Liver (tissue), 9 donors: Measurements from ENCODE around the gene CDK1. TPM values are rescaled to one million over a fixed set of nuclear protein-coding genes. Genes with fewer than 3 reads are reported as not detected.

Experiments
- DNase-seq: peaks from one replicate; pipeline ENCODE4 v3.0.0-alpha.2; 2017; ENCODE audit warnings: low spot score
- H3K27ac ChIP-seq, 2 donors: one replicate each; pipeline ENCODE4 v1.7.0; 2013; ENCODE audit warnings: inconsistent platforms in 2 of 2, low read length in 2 of 2, control low read depth in 1 of 2, low read depth in 1 of 2, mild to moderate bottlenecking in 1 of 2
- H3K27me3 ChIP-seq, 4 donors: one replicate each; pipeline versions ENCODE4 v1.6.1 to v1.7.0; 2013; ENCODE audit warnings: low read length in 3 of 4, inconsistent platforms in 1 of 4, mild to moderate bottlenecking in 1 of 4, moderate library complexity in 1 of 4; ENCODE audit not compliant: control insufficient read depth in 4 of 4, insufficient read depth in 4 of 4
- H3K36me3 ChIP-seq, 4 donors: one replicate each; pipeline versions ENCODE4 v1.6.1 to v1.7.0; 2013; ENCODE audit warnings: low read length in 3 of 4, mild to moderate bottlenecking in 3 of 4, low read depth in 1 of 4, moderate library complexity in 1 of 4; ENCODE audit not compliant: control insufficient read depth in 4 of 4, insufficient read depth in 3 of 4
- H3K4me1 ChIP-seq, 4 donors: one replicate each; pipeline versions ENCODE4 v1.6.1 to v1.7.0; 2013; ENCODE audit warnings: low read length in 3 of 4, mild to moderate bottlenecking in 3 of 4, moderate library complexity in 1 of 4; ENCODE audit not compliant: control insufficient read depth in 4 of 4, insufficient read depth in 4 of 4
- H3K4me3 ChIP-seq, 3 donors: one replicate each; pipeline versions ENCODE4 v1.6.1 to v1.7.0; 2013; ENCODE audit warnings: low read length in 3 of 3, control low read depth in 1 of 3, low read depth in 1 of 3, mild to moderate bottlenecking in 1 of 3
- H3K9ac ChIP-seq, 2 donors: one replicate each; pipeline ENCODE4 v1.7.0; 2013; ENCODE audit warnings: low read length in 2 of 2, mild to moderate bottlenecking in 2 of 2, moderate library complexity in 2 of 2, control low read depth in 1 of 2, low read depth in 1 of 2
- H3K9me3 ChIP-seq, 4 donors: one replicate each; pipeline versions ENCODE4 v1.6.1 to v1.7.0; 2013; ENCODE audit warnings: low read length in 3 of 4; ENCODE audit not compliant: control insufficient read depth in 4 of 4
- ATF3 ChIP-seq: IDR thresholded peaks from 2 replicates; pipeline ENCODE4 v1.6.1; 2016; ENCODE audit warnings: antibody characterized with exemption
- EGR1 ChIP-seq, 2 donors: IDR thresholded peaks; 2 replicates each; pipeline ENCODE4 v1.6.1; 2016 to 2018; ENCODE audit warnings: antibody characterized with exemption in 2 of 2, low read depth in 2 of 2
- FOXA1 ChIP-seq: IDR thresholded peaks from 2 replicates; pipeline ENCODE4 v1.6.1; 2016; ENCODE audit warnings: antibody characterized with exemption
- FOXA2 ChIP-seq: IDR thresholded peaks from 2 replicates; pipeline ENCODE4 v1.6.1; 2016; ENCODE audit warnings: antibody characterized with exemption
- GABPA ChIP-seq, 2 donors: IDR thresholded peaks in 1 of 2; conservative IDR thresholded peaks in 1 of 2; 2 replicates each; pipeline ENCODE4 v1.6.1; 2016; ENCODE audit warnings: antibody characterized with exemption in 2 of 2, mild to moderate bottlenecking in 1 of 2, moderate library complexity in 1 of 2
- HNF4A ChIP-seq, 2 donors: conservative IDR thresholded peaks; 2 replicates each; pipeline ENCODE4 v1.6.1; 2016; ENCODE audit warnings: antibody characterized with exemption in 2 of 2, mild to moderate bottlenecking in 2 of 2
- HNF4G ChIP-seq: IDR thresholded peaks from 2 replicates; pipeline ENCODE4 v1.6.1; 2016; ENCODE audit warnings: antibody characterized with exemption
- JUND ChIP-seq, 2 donors: IDR thresholded peaks; 2 replicates each; pipeline ENCODE4 v1.6.1; 2016; ENCODE audit warnings: antibody characterized with exemption in 2 of 2
- MAX ChIP-seq: IDR thresholded peaks from 2 replicates; pipeline ENCODE4 v1.6.1; 2016; ENCODE audit warnings: antibody characterized with exemption
- NR2F2 ChIP-seq: IDR thresholded peaks from 2 replicates; pipeline ENCODE4 v1.6.1; 2016; ENCODE audit warnings: antibody characterized with exemption
- RAD21 ChIP-seq, 2 donors: IDR thresholded peaks; 2 replicates each; pipeline ENCODE4 v1.6.1; 2016; ENCODE audit warnings: antibody characterized with exemption in 2 of 2, mild to moderate bottlenecking in 2 of 2
- REST ChIP-seq: IDR thresholded peaks from 2 replicates; pipeline ENCODE4 v1.6.1; 2016; ENCODE audit warnings: antibody characterized with exemption, mild to moderate bottlenecking
- RXRA ChIP-seq, 2 donors: IDR thresholded peaks; 2 replicates each; pipeline ENCODE4 v1.6.1; 2017 to 2018; ENCODE audit warnings: antibody characterized with exemption in 2 of 2, mild to moderate bottlenecking in 1 of 2
- TAF1 ChIP-seq: conservative IDR thresholded peaks from 2 replicates; pipeline ENCODE4 v1.6.1; 2016; ENCODE audit warnings: antibody characterized with exemption, mild to moderate bottlenecking
- YY1 ChIP-seq: IDR thresholded peaks from 2 replicates; pipeline ENCODE4 v1.6.1; 2016; ENCODE audit warnings: antibody characterized with exemption, mild to moderate bottlenecking
- ZBTB33 ChIP-seq: IDR thresholded peaks from 2 replicates; pipeline ENCODE4 v1.6.1; 2016; ENCODE audit warnings: antibody characterized with exemption
- WGBS: extraction: QIAGEN DNeasy Blood & Tissue Kit; methylation state at CpG from one replicate; pipeline ENCODE4 v1.1.7; 2013; 5-methylcytosine and 5-hydroxymethylcytosine counted together
- polyA plus RNA-seq, 2 donors: library from polyadenylated mRNA; stranded (reverse) in 1 of 2; unstranded in 1 of 2; fragments of 200-250 nt in 1 of 2; fragments of >200 nt in 1 of 2; fragmentation: Nextera tagmentation in 1 of 2; extraction: Ambion mirVana in 1 of 2; gene quantifications; one replicate each; pipeline versions ENCODE4 v1.2.1 to v1.2.3, GENCODE V29; 2013 to 2015
- total RNA-seq, 2 donors: library from RNA; depleted of rRNA; stranded (reverse); fragments of >200 nt; gene quantifications; one replicate each; pipeline ENCODE4 v1.2.3, GENCODE V29; 2014
- donor health status: healthy.
- donor health status: healthy.
- donor health status: healthy.
- donor health status: healthy.
- donor health status: healthy.

CDK1 gene
- total and polyA plus RNA-seq, 4 donors = 0.08 to 73.5 (median 2.6) TPM

GRCh38 chr10:60729106-60729505 lies 49.2 kb upstream of the CDK1 start:
- H3K36me3 ChIP-seq = no peaks in the 10 kb centered on the region
- H3K9ac ChIP-seq = no peak overlapping the region
- no peak for DNase-seq
- H3K4me1 ChIP-seq = peaks cover 5 to 17% (median 10%) of the 10 kb centered on the region in 4 donors
- no peak overlapping the region for H3K4me3 ChIP-seq
- H3K27ac ChIP-seq = no peak overlapping the region
- no peaks in the 10 kb centered on the region for H3K27me3 ChIP-seq
- H3K9me3 ChIP-seq = no peaks in the 10 kb centered on the region
- TF ChIP-seq TAF1 (no peak), GABPA (IDR thresholded peaks at IDR 0.05 in 1 of 2, conservative IDR thresholded peaks at IDR 0.05 in 1 of 2) (no peak), YY1 (no peak), RXRA (IDR thresholded peaks at IDR 0.05) (no peak), REST (no peak), ZBTB33 (no peak), ATF3 (no peak), EGR1 (IDR thresholded peaks at IDR 0.05; ENCODE audit: low read depth in 2 of 2) (no peak), JUND (IDR thresholded peaks at IDR 0.05) (no peak), FOXA1 (no peak), HNF4G (no peak), MAX (no peak)

GRCh38 chr10:60731134-60731885 lies 47.0 kb upstream of the CDK1 start:
- TF ChIP-seq ZBTB33 = no peak
- TF ChIP-seq RXRA (IDR thresholded peaks at IDR 0.05) = no peak
- no peak for TF ChIP-seq YY1
- TF ChIP-seq RAD21 (IDR thresholded peaks at IDR 0.05) = no peak
- no peak for TF ChIP-seq FOXA1
- no peak for TF ChIP-seq GABPA (IDR thresholded peaks at IDR 0.05 in 1 of 2, conservative IDR thresholded peaks at IDR 0.05 in 1 of 2)
- no peak for TF ChIP-seq FOXA2
- TF ChIP-seq HNF4A (conservative IDR thresholded peaks at IDR 0.05) = no peak
- TF ChIP-seq ATF3 = no peak
- no peak for TF ChIP-seq JUND (IDR thresholded peaks at IDR 0.05)
- TF ChIP-seq NR2F2 = no peak
- no peak for TF ChIP-seq TAF1
- H3K9ac ChIP-seq = no peak overlapping the region
- no peak overlapping the region for H3K4me3 ChIP-seq
- WGBS = 55% methylated on average over 3 of the region's 3 CpGs
- H3K27ac ChIP-seq = peak overlapping the region in 1 of 2 donors; percentile 11
- H3K9me3 ChIP-seq = no peaks in the 10 kb centered on the region
- H3K36me3 ChIP-seq = no peaks in the 10 kb centered on the region
- no peaks in the 10 kb centered on the region for H3K27me3 ChIP-seq
- no peak for DNase-seq
- peaks cover 5 to 17% (median 10%) of the 10 kb centered on the region in 4 donors for H3K4me1 ChIP-seq
